ENCODE measurements around the gene FCAMR.

DNA sequence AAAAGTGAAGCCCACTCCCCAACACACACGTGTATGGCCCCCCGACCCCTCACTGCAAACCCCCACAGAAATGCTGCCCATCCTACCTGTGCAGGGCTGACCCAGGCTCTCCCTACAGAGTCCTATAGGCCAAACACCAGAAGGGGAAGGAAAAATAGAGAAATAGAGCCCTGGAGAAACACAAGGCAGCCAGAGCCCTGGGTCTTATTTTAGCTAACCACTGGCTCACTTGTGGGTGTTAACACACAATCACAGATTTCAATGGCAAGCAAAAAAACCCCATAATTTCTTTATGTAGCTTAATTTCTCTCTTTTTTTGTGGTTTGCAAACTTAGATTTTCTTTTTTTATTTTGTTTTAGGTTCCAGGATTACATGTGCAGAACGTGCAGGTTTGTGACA, 23.0 kb downstream of the FCAMR start:
- TF ChIP-seq CTCF (IDR thresholded peaks at IDR 0.05; ENCODE audit: insufficient read depth, low read depth, low read length) = no peak
- no peak for TF ChIP-seq EZH2 (IDR thresholded peaks at IDR 0.05; ENCODE audit: insufficient read depth, low read length)

Data from astrocyte (in vitro differentiated cells and primary cell).